ENCODE results near the gene TSPAN32. TPM values are rescaled to one million over a fixed set of nuclear protein-coding genes. Genes with fewer than 3 reads are reported as not detected.

Gene TSPAN32
- total and polyA plus RNA-seq, 2 donors (not counting 3 experiments of a cell fraction or from before 2014, with no cell fraction given), result not detected

- Histone ChIP-seq H3K4me1 (ENCODE audit: control insufficient read depth, extremely low read depth, insufficient read depth, low read length) (no peaks in the 10 kb centered on the region), H3K27me3 (ENCODE audit: control insufficient read depth in 2 of 2, insufficient read depth in 2 of 2, low read length in 2 of 2) (peaks cover 0 to 3% of the 10 kb centered on the region in 2 experiments), H3K9ac (replicated peaks; ENCODE audit: extremely low read depth, insufficient read depth, low read length) (no peak overlapping the region), H3K4me2 (ENCODE audit: insufficient read depth, low read length) (no peak overlapping the region), H3K9me3 (replicated peaks; ENCODE audit: control insufficient read depth, insufficient read depth, low read length) (no peaks in the 10 kb centered on the region), H4K20me1 (replicated peaks; ENCODE audit: control insufficient read depth, extremely low read depth, insufficient read depth, low read length) (no peaks in the 10 kb centered on the region), H3K4me3 (replicated peaks in 1 of 3; ENCODE audit: insufficient read depth in 1 of 3, low read depth in 1 of 3, low read length in 3 of 3) (no peak overlapping the region), H3K9me1 (replicated peaks; ENCODE audit: control insufficient read depth, extremely low read depth, insufficient read depth, low read length) (no peaks in the 10 kb centered on the region), H3K27ac (ENCODE audit: insufficient read depth, low read depth, low read length) (no peak overlapping the region), H2AFZ (ENCODE audit: low read depth, low read length) (no peak overlapping the region), H3K36me3 (ENCODE audit: control insufficient read depth in 2 of 2, extremely low read depth in 1 of 2, insufficient read depth in 2 of 2, low read length in 2 of 2) (no peaks in the 10 kb centered on the region), H3K79me2 (ENCODE audit: control insufficient read depth, insufficient read depth, low read length) (no peaks in the 10 kb centered on the region)
- intact Hi-C loops (cut with micrococcal nuclease) (no loop called here), dilution Hi-C loops (cut with MboI; ENCODE audit: extremely low pct_ligation_motif_present, low sequenced_read_pairs) (no loop called here)
- FAIRE-seq (no peak), DNase-seq (ENCODE audit: low read depth, low spot score) (no peak)
- BruUV-seq (replicated peaks), result no TSS peak
- POLR2A ChIA-PET, result no interaction called here
- CTCF ChIA-PET, result interaction anchor here (1.4 kb wide), 1 partner anchor 42 kb away, joined by 4 read pairs; no protein-coding TSS in a partner anchor
- TF ChIP-seq EZH2 (IDR thresholded peaks at IDR 0.05; ENCODE audit: borderline replicate concordance, low read depth, low read length, severe bottlenecking), result no peak
- no peak for TF ChIP-seq CTCF (IDR thresholded peaks at IDR 0.05; ENCODE audit: extremely low read depth in 1 of 2, insufficient read depth in 1 of 2, low read depth in 1 of 2, low read length in 2 of 2)
- TF ChIP-seq FOS (IDR thresholded peaks at IDR 0.05; ENCODE audit: borderline replicate concordance, insufficient read depth, low read length), result no peak
- TF ChIP-seq GATA2 (IDR thresholded peaks at IDR 0.05; ENCODE audit: insufficient read depth, insufficient read length, low read depth, low read length), result no peak
- no peak for TF ChIP-seq MYC (IDR thresholded peaks at IDR 0.05; ENCODE audit: low read depth, low read length)
- TF ChIP-seq JUN (IDR thresholded peaks at IDR 0.05; ENCODE audit: borderline replicate concordance, insufficient read depth, insufficient read length, low read depth), result no peak
- TF ChIP-seq POLR2A (IDR thresholded peaks at IDR 0.05; ENCODE audit: low read depth, low read length), result no peak
- TF ChIP-seq MAX (IDR thresholded peaks at IDR 0.05; ENCODE audit: insufficient read depth, insufficient read length), result no peak
- TF ChIP-seq POLR2AphosphoS5 (IDR thresholded peaks at IDR 0.05; ENCODE audit: insufficient read depth, low read depth, low read length), result no peak
Observed at GRCh38 chr11:2346586-2347307, 44.9 kb downstream of the TSPAN32 start.

Measured in endothelial cell of umbilical vein (primary cell).